Stimulated activated naive CD4-positive, alpha-beta T cell treated with Interleukin-2 at 50 U/mL for 16 hours (primary cell): ENCODE data around the gene SLC22A17.
"Not testable (repeated sequence)": the region's sequence is repeated elsewhere in the genome, so short reads cannot be mapped to it uniquely, and the experiment has no call there.

Source experiments
- DNase-seq: peaks from one replicate; lab custom pipeline; 2025; lab: John Stamatoyannopoulos, UW

Gene SLC22A17

GRCh38 chr14:23352506-23353432 lies at the start of gene SLC22A17:
TSS of gene SLC22A17 (minus strand) at chr14:23352887.
- peak; percentile 36 for DNase-seq

GRCh38 chr14:23401291-23401690 lies 48.6 kb upstream of the SLC22A17 start:
- DNase-seq: no peak

- DNase-seq: not testable (repeated sequence)
Observed at GRCh38 chr14:23400496-23401149, 47.9 kb upstream of the SLC22A17 start.

- DNase-seq: no peak
Observed at GRCh38 chr14:23399591-23399990, 46.9 kb upstream of the SLC22A17 start.

- DNase-seq: no peak
Observed at GRCh38 chr14:23399136-23399535, 46.4 kb upstream of the SLC22A17 start.

- no peak for DNase-seq
Observed at GRCh38 chr14:23398348-23398747, 45.7 kb upstream of the SLC22A17 start.

- DNase-seq: no peak
Observed at GRCh38 chr14:23396781-23397407, 44.2 kb upstream of the SLC22A17 start.

- no peak for DNase-seq
Observed at GRCh38 chr14:23396126-23396525, 43.4 kb upstream of the SLC22A17 start.

- no peak for DNase-seq
Observed at GRCh38 chr14:23392613-23393012, 39.9 kb upstream of the SLC22A17 start.

GRCh38 chr14:23389871-23390270 lies 37.2 kb upstream of the SLC22A17 start:
- not testable (repeated sequence) for DNase-seq

GRCh38 chr14:23389396-23389795 lies 36.7 kb upstream of the SLC22A17 start:
- DNase-seq: no peak

- no peak for DNase-seq
Observed at GRCh38 chr14:23388996-23389395, 36.3 kb upstream of the SLC22A17 start.

GRCh38 chr14:23387916-23388882 lies 35.5 kb upstream of the SLC22A17 start:
- no peak for DNase-seq

GRCh38 chr14:23386999-23387398 lies 34.3 kb upstream of the SLC22A17 start:
- no peak for DNase-seq

GRCh38 chr14:23386266-23386657 lies 33.6 kb upstream of the SLC22A17 start:
- not testable (repeated sequence) for DNase-seq

GRCh38 chr14:23385642-23386265 lies 33.1 kb upstream of the SLC22A17 start:
- DNase-seq: no peak

- DNase-seq: no peak
Observed at GRCh38 chr14:23385244-23385641, 32.6 kb upstream of the SLC22A17 start.

GRCh38 chr14:23384364-23385080 lies 31.8 kb upstream of the SLC22A17 start:
- no peak for DNase-seq

GRCh38 chr14:23382731-23383440 lies 30.2 kb upstream of the SLC22A17 start:
- DNase-seq: no peak

GRCh38 chr14:23382276-23382675 lies 29.6 kb upstream of the SLC22A17 start:
- no peak for DNase-seq
